PC-3 (cell line): ENCODE data around the gene COX6A2. TPM values are rescaled to one million over a fixed set of nuclear protein-coding genes. Genes with fewer than 3 reads are reported as not detected.

Experiments used
- ATAC-seq: fragments of 200-7000 bp; cut with Tn5 transposase; 2 replicates; pipeline ENCODE4 v1.9.1; 2020; ENCODE audit warnings: mild to moderate bottlenecking, moderate library complexity
- BruUV-seq: library from RNA; stranded (reverse); fragments of 400-500 nt; replicated peaks from 2 replicates; lab custom pipeline; 2021; lab: Mats Ljungman, UMichigan
- CTCF ChIA-PET: fragments of 300-600 bp; sonication (Branson Sonifier 250); formaldehyde crosslinking; loops from one replicate; lab custom pipeline; 2022; ENCODE audit warnings: antibody characterized with exemption; lab: Charles Lee
- POLR2A ChIA-PET: fragments of 300-600 bp; sonication (Branson Sonifier 250); formaldehyde crosslinking; loops from one replicate; lab custom pipeline; 2022; ENCODE audit warnings: antibody characterized with exemption; ENCODE audit not compliant: unreplicated experiment; lab: Charles Lee
- DNase-seq: peaks from one replicate; pipeline ENCODE4 v3.0.0-alpha.2; 2015
- H2AFZ ChIP-seq: fragments of 300-600 bp; sonication (generic); 2 replicates; pipeline ENCODE4 v1.6.0; 2016; ENCODE audit warnings: antibody characterized with exemption, low read length
- H3F3A ChIP-seq: fragments of 300-600 bp; sonication (generic); one replicate; pipeline ENCODE4 v1.6.0; 2017; ENCODE audit warnings: antibody characterized with exemption, low read length, control low read depth, mild to moderate bottlenecking; ENCODE audit not compliant: unreplicated experiment
- H3K27ac ChIP-seq: fragments of 300-600 bp; sonication (generic); 2 replicates; pipeline ENCODE4 v1.5.1; 2016; ENCODE audit warnings: mild to moderate bottlenecking, low read length
- H3K27me3 ChIP-seq: fragments of 300-600 bp; sonication (generic); 2 replicates; pipeline ENCODE4 v1.6.1; 2016; ENCODE audit warnings: low read length, mixed read lengths
- H3K36me3 ChIP-seq: fragments of 300-600 bp; sonication (generic); 2 replicates; pipeline ENCODE4 v1.6.1; 2016; ENCODE audit warnings: low read depth, mixed run types, low read length, mixed read lengths
- H3K4me1 ChIP-seq: fragments of 300-600 bp; sonication (generic); 2 replicates; pipeline ENCODE4 v1.5.1; 2016; ENCODE audit warnings: low read length; ENCODE audit not compliant: insufficient read depth
- H3K4me2 ChIP-seq: fragments of 300-600 bp; sonication (generic); 2 replicates; pipeline ENCODE4 v1.6.0; 2016; ENCODE audit warnings: low read length
- H3K4me3 ChIP-seq: fragments of 300-600 bp; sonication (generic); 2 replicates; pipeline ENCODE4 v1.5.1; 2016; ENCODE audit warnings: mild to moderate bottlenecking, low read length, mixed read lengths
- H3K79me2 ChIP-seq: fragments of 300-600 bp; sonication (generic); 2 replicates; pipeline ENCODE4 v1.6.1; 2017; ENCODE audit warnings: low read length, mixed read lengths
- H3K9ac ChIP-seq: fragments of 300-600 bp; sonication (generic); 2 replicates; pipeline ENCODE4 v1.6.0; 2016; ENCODE audit warnings: mild to moderate bottlenecking, low read length
- H3K9me2 ChIP-seq: fragments of 300-600 bp; sonication (generic); replicated peaks from 2 replicates; pipeline ENCODE4 v1.6.1; 2016; ENCODE audit warnings: mixed run types, low read length, mixed read lengths
- H3K9me3 ChIP-seq: fragments of 300-600 bp; sonication (generic); 2 replicates; pipeline ENCODE4 v1.6.1; 2016; ENCODE audit warnings: low read length, mixed read lengths
- H4K20me1 ChIP-seq: fragments of 300-600 bp; sonication (generic); 2 replicates; pipeline ENCODE4 v1.6.1; 2016; ENCODE audit warnings: low read length, mixed read lengths
- CTCF ChIP-seq: fragments of 300-600 bp; sonication (generic); conservative IDR thresholded peaks from 2 replicates; pipeline ENCODE4 v1.5.1; 2017; ENCODE audit warnings: antibody characterized with exemption, low read depth, mild to moderate bottlenecking, low read length
- EZH2 ChIP-seq: fragments of 300-600 bp; sonication (generic); IDR thresholded peaks from one replicate; pipeline ENCODE4 v1.6.1; 2017; ENCODE audit warnings: antibody characterized with exemption, mild to moderate bottlenecking, low read length; ENCODE audit not compliant: unreplicated experiment
- EZH2phosphoT487 ChIP-seq: fragments of 300-600 bp; sonication (generic); IDR thresholded peaks from 2 replicates; pipeline ENCODE4 v1.6.1; 2018; ENCODE audit warnings: mild to moderate bottlenecking, antibody characterized with exemption, low read length, borderline replicate concordance
- intact Hi-C: fragments of 100-400 bp; cut with micrococcal nuclease; formaldehyde crosslinking; loops from 2 replicates; pipeline ENCODE4 v1.9.0; 2023
- total RNA-seq: library from RNA; depleted of rRNA; stranded (reverse); fragments of >200 nt; gene quantifications from 2 replicates; pipeline ENCODE4 v1.2.3, GENCODE V29; 2014

The COX6A2 gene
- total RNA-seq, 1 experiment from 2014 or later = not detected

GRCh38 chr16:31413381-31413780, 14.8 kb downstream of the COX6A2 start:
- intact Hi-C loops = no loop called here
- Histone ChIP-seq H3K4me1 (no peaks in the 10 kb centered on the region), H3K9me3 (no peaks in the 10 kb centered on the region), H3K79me2 (no peaks in the 10 kb centered on the region), H3K4me2 (no peak overlapping the region), H4K20me1 (no peaks in the 10 kb centered on the region), H3K27me3 (no peaks in the 10 kb centered on the region; the same call in 1 of the 2 replicates), H3K27ac (no peak overlapping the region), H3K9ac (no peak overlapping the region), H2AFZ (no peak overlapping the region), H3K4me3 (no peak overlapping the region), H3K9me2 (no peaks in the 10 kb centered on the region), H3F3A (no peaks in the 10 kb centered on the region), H3K36me3 (no peaks in the 10 kb centered on the region)
- ChIA-PET CTCF (no interaction called here), POLR2A (no interaction called here)
- DNase-seq = no peak
- ATAC-seq = no peak
- BruUV-seq = no TSS peak
- TF ChIP-seq EZH2 (no peak), CTCF (no peak), EZH2phosphoT487 (no peak)

- DNase-seq = no peak
- no peak overlapping the region for H3K4me2 ChIP-seq
- no peaks in the 10 kb centered on the region; the same call in 1 of the 2 replicates for H3K27me3 ChIP-seq
- H3K9me2 ChIP-seq = no peaks in the 10 kb centered on the region
- no peak overlapping the region for H3K4me3 ChIP-seq
- no peaks in the 10 kb centered on the region for H3F3A ChIP-seq
- BruUV-seq = no TSS peak
- intact Hi-C loops = no loop called here
- POLR2A ChIA-PET = no interaction called here
- H4K20me1 ChIP-seq = no peaks in the 10 kb centered on the region
- no peak for ATAC-seq
- no peak overlapping the region for H2AFZ ChIP-seq
- TF ChIP-seq EZH2phosphoT487 (no peak), CTCF (no peak), EZH2 (no peak)
- H3K36me3 ChIP-seq = no peaks in the 10 kb centered on the region
- H3K9me3 ChIP-seq = no peaks in the 10 kb centered on the region
- H3K79me2 ChIP-seq = no peaks in the 10 kb centered on the region
- CTCF ChIA-PET = no interaction called here
- H3K27ac ChIP-seq = no peak overlapping the region
- H3K4me1 ChIP-seq = no peaks in the 10 kb centered on the region
- no peak overlapping the region for H3K9ac ChIP-seq
These were observed 15.4 kb downstream of the COX6A2 start for GRCh38 chr16:31412750-31413149.

GRCh38 chr16:31411024-31411844, 16.9 kb downstream of the COX6A2 start:
- no peak for TF ChIP-seq CTCF
- no peak for TF ChIP-seq EZH2
- no peak for TF ChIP-seq EZH2phosphoT487
- DNase-seq = no peak
- no TSS peak for BruUV-seq
- H3K4me1 ChIP-seq = no peaks in the 10 kb centered on the region
- no peaks in the 10 kb centered on the region for H3K36me3 ChIP-seq
- no peaks in the 10 kb centered on the region for H4K20me1 ChIP-seq
- no peaks in the 10 kb centered on the region for H3K9me2 ChIP-seq
- H3K27me3 ChIP-seq = no peaks in the 10 kb centered on the region; the same call in 1 of the 2 replicates
- intact Hi-C loops = no loop called here
- H2AFZ ChIP-seq = no peak overlapping the region
- no peaks in the 10 kb centered on the region for H3K9me3 ChIP-seq
- CTCF ChIA-PET = no interaction called here
- no peaks in the 10 kb centered on the region for H3F3A ChIP-seq
- POLR2A ChIA-PET = no interaction called here
- no peak overlapping the region for H3K4me2 ChIP-seq
- no peak for ATAC-seq
- H3K79me2 ChIP-seq = no peaks in the 10 kb centered on the region
- no peak overlapping the region for H3K4me3 ChIP-seq
- H3K27ac ChIP-seq = no peak overlapping the region
- no peak overlapping the region for H3K9ac ChIP-seq
